ENCODE data around the gene ROCK2. TPM values are rescaled to one million over a fixed set of nuclear protein-coding genes. Genes with fewer than 3 reads are reported as not detected.
"Not testable (repeated sequence)": the region's sequence is repeated elsewhere in the genome, so short reads cannot be mapped to it uniquely, and the experiment has no call there.

Gene ROCK2
- polyA plus RNA-seq, 1 donor, result 46.2 TPM

GRCh38 chr2:11177871-11178690 lies 166.4 kb downstream of the ROCK2 start:
- no peak for DNase-seq

GRCh38 chr2:11175293-11175795 lies 169.1 kb downstream of the ROCK2 start:
- no peak for DNase-seq

GRCh38 chr2:11174222-11174621 lies 170.2 kb downstream of the ROCK2 start:
- DNase-seq, result no peak

- DNase-seq, result no peak
These were observed 175.1 kb downstream of the ROCK2 start for GRCh38 chr2:11169333-11169732.

- no peak for DNase-seq
These were observed 175.9 kb downstream of the ROCK2 start for GRCh38 chr2:11168488-11168887.

GRCh38 chr2:11166476-11166875 lies 178.0 kb downstream of the ROCK2 start:
- DNase-seq, result no peak

- DNase-seq, result not testable (repeated sequence)
These were observed 179.4 kb downstream of the ROCK2 start for GRCh38 chr2:11165046-11165445.

GRCh38 chr2:11163439-11164317 lies 180.8 kb downstream of the ROCK2 start:
- DNase-seq, result no peak

- DNase-seq, result no peak
These were observed 182.7 kb downstream of the ROCK2 start for GRCh38 chr2:11161747-11162146.

GRCh38 chr2:11160731-11161455 lies 183.5 kb downstream of the ROCK2 start:
- DNase-seq, result no peak

GRCh38 chr2:11160256-11160655 lies 184.2 kb downstream of the ROCK2 start:
- no peak for DNase-seq

- DNase-seq, result no peak
These were observed 184.8 kb downstream of the ROCK2 start for GRCh38 chr2:11159574-11160170.

- no peak for DNase-seq
These were observed 185.4 kb downstream of the ROCK2 start for GRCh38 chr2:11158916-11159573.

- DNase-seq, result no peak
These were observed 186.7 kb downstream of the ROCK2 start for GRCh38 chr2:11157731-11158130.

- no peak for DNase-seq
These were observed 187.1 kb downstream of the ROCK2 start for GRCh38 chr2:11157296-11157695.

- no peak for DNase-seq
These were observed 187.9 kb downstream of the ROCK2 start for GRCh38 chr2:11156396-11157075.

- peak; percentile 84 for DNase-seq
These were observed 188.9 kb downstream of the ROCK2 start, which contains the start of gene SLC66A3 for GRCh38 chr2:11155381-11156035. Gene SLC66A3, plus strand, starts transcription at chr2:11155467. Its CDS starts 80 bp downstream, at chr2:11155547.

GRCh38 chr2:11154923-11155380 lies 189.5 kb downstream of the ROCK2 start:
- DNase-seq, result peak; percentile 93

- DNase-seq, result no peak
These were observed 190.2 kb downstream of the ROCK2 start for GRCh38 chr2:11154016-11154922.
